HepG2 (cell line): ENCODE data around the gene MARK2. TPM values are rescaled to one million over a fixed set of nuclear protein-coding genes. Genes with fewer than 3 reads are reported as not detected.
A peak's percentile ranks its signal among the peaks of the same experiment; 100 is the strongest.

ENCODE experiments used
- ATF7 ChIP-seq, 2 experiments: fragments of 450-650 bp in 1 of 2; sonication (generic) in 1 of 2; formaldehyde crosslinking in 1 of 2; IDR thresholded peaks; 2 replicates each; pipeline versions ENCODE4 v1.4.0 to v1.6.1; 2016 to 2020; ENCODE audit warnings: antibody characterized with exemption in 1 of 2, mild to moderate bottlenecking in 1 of 2, missing genetic modification reagents in 1 of 2
- CREB1 ChIP-seq, 2 experiments: fragments of 450-650 bp in 1 of 2; IDR thresholded peaks; 2 replicates each; pipeline ENCODE4 v1.6.1; 2016 to 2017; ENCODE audit warnings: control low read depth in 1 of 2, mild to moderate bottlenecking in 1 of 2, missing compliant biosample characterization in 1 of 2, missing genetic modification characterization in 1 of 2
- EED ChIP-seq: sonication (generic); formaldehyde crosslinking; IDR thresholded peaks from 2 replicates; pipeline ENCODE4 v1.5.0; 2020; ENCODE audit warnings: mild to moderate bottlenecking, missing genetic modification reagents
- MXD1 ChIP-seq: sonication (generic); formaldehyde crosslinking; IDR thresholded peaks from 2 replicates; pipeline ENCODE4 v1.4.0; 2020; ENCODE audit warnings: mild to moderate bottlenecking, missing genetic modification reagents
- NONO ChIP-seq, 2 experiments: fragments of 450-650 bp in 1 of 2; sonication (generic) in 1 of 2; formaldehyde crosslinking in 1 of 2; IDR thresholded peaks in 1 of 2; conservative IDR thresholded peaks in 1 of 2; 2 replicates each; pipeline versions ENCODE4 v1.6.1 to v1.8.0; 2017 to 2022; ENCODE audit warnings: mild to moderate bottlenecking in 1 of 2, missing genetic modification reagents in 1 of 2, moderate library complexity in 1 of 2
- PHF21A ChIP-seq: sonication (generic); formaldehyde crosslinking; IDR thresholded peaks from 2 replicates; pipeline ENCODE4 v1.5.0; 2020; ENCODE audit warnings: mild to moderate bottlenecking, missing genetic modification reagents
- REPIN1 ChIP-seq: sonication (generic); formaldehyde crosslinking; IDR thresholded peaks from 2 replicates; pipeline ENCODE4 v1.8.0; 2022; ENCODE audit warnings: missing genetic modification reagents, low read depth, mild to moderate bottlenecking, borderline replicate concordance
- SIN3A ChIP-seq: IDR thresholded peaks from 2 replicates; pipeline ENCODE4 v1.6.1; 2011; ENCODE audit warnings: low read depth, mild to moderate bottlenecking, control low read depth, low read length, borderline replicate concordance
- SNAPC2 ChIP-seq: sonication (generic); formaldehyde crosslinking; IDR thresholded peaks from 2 replicates; pipeline ENCODE4 v1.8.1; 2022; ENCODE audit warnings: mild to moderate bottlenecking, missing genetic modification reagents
- SPEN ChIP-seq: sonication (generic); formaldehyde crosslinking; IDR thresholded peaks from 2 replicates; pipeline ENCODE4 v1.5.1; 2020; ENCODE audit warnings: low read depth, mild to moderate bottlenecking, missing genetic modification reagents
- STAT5B ChIP-seq: sonication (generic); formaldehyde crosslinking; IDR thresholded peaks from 2 replicates; pipeline ENCODE4 v1.4.0; 2020; ENCODE audit warnings: missing genetic modification reagents
- U2AF1 ChIP-seq: fragments of 200-400 bp; formaldehyde crosslinking; optimal IDR thresholded peaks from 2 replicates; pipeline ENCODE3; 2017; ENCODE audit warnings: mild to moderate bottlenecking, low read depth, low read length
- ZNF292 ChIP-seq: sonication (generic); formaldehyde crosslinking; IDR thresholded peaks from 2 replicates; pipeline ENCODE4 v1.8.1; 2022; ENCODE audit warnings: mild to moderate bottlenecking, low read depth, missing genetic modification reagents, borderline replicate concordance
- ZNF432 ChIP-seq: sonication (generic); formaldehyde crosslinking; IDR thresholded peaks from 2 replicates; pipeline ENCODE4 v1.5.0; 2020; ENCODE audit warnings: missing genetic modification reagents, mild to moderate bottlenecking, borderline replicate concordance
- ZNF441 ChIP-seq: sonication (generic); formaldehyde crosslinking; IDR thresholded peaks from 2 replicates; pipeline ENCODE4 v1.7.0; 2021; ENCODE audit warnings: missing genetic modification reagents, borderline replicate concordance
- ZNF530 ChIP-seq: sonication (generic); formaldehyde crosslinking; IDR thresholded peaks from 2 replicates; pipeline ENCODE4 v1.5.0; 2020; ENCODE audit warnings: low read depth, mild to moderate bottlenecking, missing genetic modification reagents
- ZNF605 ChIP-seq: sonication (generic); formaldehyde crosslinking; IDR thresholded peaks from 2 replicates; pipeline ENCODE4 v1.8.0; 2022; ENCODE audit warnings: mild to moderate bottlenecking, missing genetic modification reagents
- ZNF615 ChIP-seq: sonication (generic); formaldehyde crosslinking; IDR thresholded peaks from 2 replicates; pipeline ENCODE4 v1.5.0; 2020; ENCODE audit warnings: mild to moderate bottlenecking, missing genetic modification reagents, borderline replicate concordance
- ZSCAN20 ChIP-seq: sonication (generic); formaldehyde crosslinking; IDR thresholded peaks from 2 replicates; pipeline ENCODE4 v1.4.0; 2020; ENCODE audit warnings: missing genetic modification reagents, mild to moderate bottlenecking, borderline replicate concordance
- polyA plus RNA-seq, 8 experiments: library from polyadenylated mRNA; depleted of rRNA in 3 of 8; stranded (reverse) in 7 of 8; unstranded in 1 of 8; fragments of >200 nt; fragmentation: Illumina TruSeq in 4 of 8; extraction: Trizol in 4 of 8; gene quantifications; 2 replicates each; pipeline versions ENCODE4 v1.2.1 to v1.2.3, GENCODE V29; 2011 to 2016; ENCODE audit warnings: low read depth in 4 of 8, missing spikeins in 1 of 8, mixed read lengths in 1 of 8; ENCODE audit not compliant: insufficient read depth in 1 of 8
- total RNA-seq, 5 experiments: library from RNA; depleted of rRNA; stranded (reverse); fragments of >200 nt; fragmentation: Illumina TruSeq; extraction: Trizol; gene quantifications; 2 replicates each; pipeline ENCODE4 v1.2.3, GENCODE V29; 2016; ENCODE audit warnings: low read depth in 1 of 5
- TF ChIP-seq, protein P1 (sequence below): sonication (generic); formaldehyde crosslinking; IDR thresholded peaks from 2 replicates; pipeline ENCODE4 v1.4.0; 2020; ENCODE audit warnings: missing genetic modification reagents
- TF ChIP-seq, protein P2 (sequence below): sonication (generic); formaldehyde crosslinking; IDR thresholded peaks from 2 replicates; pipeline ENCODE4 v1.4.0; 2020; ENCODE audit warnings: mild to moderate bottlenecking, missing genetic modification reagents
- TF ChIP-seq, protein P3 (sequence below): IDR thresholded peaks from 2 replicates; pipeline ENCODE4 v1.6.1; 2018; ENCODE audit warnings: missing genetic modification reagents, mild to moderate bottlenecking, missing compliant biosample characterization

MARK2 gene
- total and polyA plus RNA-seq, 2 of the 13 experiments (the other 11 are each of a cell fraction or from before 2014, with no cell fraction given), result 13.5 to 13.9 TPM

- TF ChIP-seq, protein P1, sequence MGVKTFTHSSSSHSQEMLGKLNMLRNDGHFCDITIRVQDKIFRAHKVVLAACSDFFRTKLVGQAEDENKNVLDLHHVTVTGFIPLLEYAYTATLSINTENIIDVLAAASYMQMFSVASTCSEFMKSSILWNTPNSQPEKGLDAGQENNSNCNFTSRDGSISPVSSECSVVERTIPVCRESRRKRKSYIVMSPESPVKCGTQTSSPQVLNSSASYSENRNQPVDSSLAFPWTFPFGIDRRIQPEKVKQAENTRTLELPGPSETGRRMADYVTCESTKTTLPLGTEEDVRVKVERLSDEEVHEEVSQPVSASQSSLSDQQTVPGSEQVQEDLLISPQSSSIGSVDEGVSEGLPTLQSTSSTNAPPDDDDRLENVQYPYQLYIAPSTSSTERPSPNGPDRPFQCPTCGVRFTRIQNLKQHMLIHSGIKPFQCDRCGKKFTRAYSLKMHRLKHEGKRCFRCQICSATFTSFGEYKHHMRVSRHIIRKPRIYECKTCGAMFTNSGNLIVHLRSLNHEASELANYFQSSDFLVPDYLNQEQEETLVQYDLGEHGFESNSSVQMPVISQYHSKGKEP, result no peak
- TF ChIP-seq ZNF432 (CRISPR knock-in tag) (no peak), REPIN1 (CRISPR knock-in tag) (peak; percentile 87; the same call in 1 of the 2 replicates), ZNF292 (0 out of 2 replicates have a peak, but pooled peaks have one; percentile 49), U2AF1 (peak; percentile 92), EED (CRISPR knock-in tag) (0 out of 2 replicates have a peak, but pooled peaks have one; percentile 53), ZSCAN20 (CRISPR knock-in tag) (no peak), ATF7 (IDR thresholded peaks at IDR 0.05) (no peak), ATF7 (CRISPR knock-in tag; IDR thresholded peaks at IDR 0.05) (no peak), SNAPC2 (CRISPR knock-in tag) (peak; percentile 51; the same call in 1 of the 2 replicates), SPEN (CRISPR knock-in tag) (peak; percentile 73), SIN3A (peak; percentile 31), ZNF615 (CRISPR knock-in tag) (no peak), ZNF441 (0 out of 2 replicates have a peak, but pooled peaks have one; percentile 35), NONO (IDR thresholded peaks at IDR 0.05) (no peak), NONO (CRISPR knock-in tag; conservative IDR thresholded peaks at IDR 0.05) (peak; percentile 85), MXD1 (CRISPR knock-in tag) (peak; percentile 54; the same call in 1 of the 2 replicates), STAT5B (no peak), PHF21A (no peak), ZNF530 (CRISPR knock-in tag) (no peak), CREB1 (IDR thresholded peaks at IDR 0.05) (no peak), CREB1 (CRISPR knock-in tag; IDR thresholded peaks at IDR 0.05) (0 out of 2 replicates have a peak, but pooled peaks have one; percentile 31), ZNF605 (CRISPR knock-in tag) (peak; percentile 60; the same call in 1 of the 2 replicates)
- TF ChIP-seq, protein P2, sequence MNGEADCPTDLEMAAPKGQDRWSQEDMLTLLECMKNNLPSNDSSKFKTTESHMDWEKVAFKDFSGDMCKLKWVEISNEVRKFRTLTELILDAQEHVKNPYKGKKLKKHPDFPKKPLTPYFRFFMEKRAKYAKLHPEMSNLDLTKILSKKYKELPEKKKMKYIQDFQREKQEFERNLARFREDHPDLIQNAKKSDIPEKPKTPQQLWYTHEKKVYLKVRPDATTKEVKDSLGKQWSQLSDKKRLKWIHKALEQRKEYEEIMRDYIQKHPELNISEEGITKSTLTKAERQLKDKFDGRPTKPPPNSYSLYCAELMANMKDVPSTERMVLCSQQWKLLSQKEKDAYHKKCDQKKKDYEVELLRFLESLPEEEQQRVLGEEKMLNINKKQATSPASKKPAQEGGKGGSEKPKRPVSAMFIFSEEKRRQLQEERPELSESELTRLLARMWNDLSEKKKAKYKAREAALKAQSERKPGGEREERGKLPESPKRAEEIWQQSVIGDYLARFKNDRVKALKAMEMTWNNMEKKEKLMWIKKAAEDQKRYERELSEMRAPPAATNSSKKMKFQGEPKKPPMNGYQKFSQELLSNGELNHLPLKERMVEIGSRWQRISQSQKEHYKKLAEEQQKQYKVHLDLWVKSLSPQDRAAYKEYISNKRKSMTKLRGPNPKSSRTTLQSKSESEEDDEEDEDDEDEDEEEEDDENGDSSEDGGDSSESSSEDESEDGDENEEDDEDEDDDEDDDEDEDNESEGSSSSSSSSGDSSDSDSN (CRISPR knock-in tag), result peak; percentile 82; the same call in 1 of the 2 replicates
- TF ChIP-seq, protein P3, sequence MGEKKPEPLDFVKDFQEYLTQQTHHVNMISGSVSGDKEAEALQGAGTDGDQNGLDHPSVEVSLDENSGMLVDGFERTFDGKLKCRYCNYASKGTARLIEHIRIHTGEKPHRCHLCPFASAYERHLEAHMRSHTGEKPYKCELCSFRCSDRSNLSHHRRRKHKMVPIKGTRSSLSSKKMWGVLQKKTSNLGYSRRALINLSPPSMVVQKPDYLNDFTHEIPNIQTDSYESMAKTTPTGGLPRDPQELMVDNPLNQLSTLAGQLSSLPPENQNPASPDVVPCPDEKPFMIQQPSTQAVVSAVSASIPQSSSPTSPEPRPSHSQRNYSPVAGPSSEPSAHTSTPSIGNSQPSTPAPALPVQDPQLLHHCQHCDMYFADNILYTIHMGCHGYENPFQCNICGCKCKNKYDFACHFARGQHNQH, result peak; percentile 78
Observed at GRCh38 chr11:63888170-63889086, 49.5 kb downstream of the MARK2 start (continued).
